ENCODE results near the gene PDLIM1. TPM values are rescaled to one million over a fixed set of nuclear protein-coding genes. Genes with fewer than 3 reads are reported as not detected.

PDLIM1 gene
- total RNA-seq, 1 experiment from 2014 or later, result 183 TPM

- BruUV-seq (replicated peaks), result no TSS peak
- in situ Hi-C loops (cut with HindIII; ENCODE audit: low pct_unique_long_range_greater_than_20kb, low sequenced_read_pairs) (no loop called here), intact Hi-C loops (cut with micrococcal nuclease; ENCODE audit: unreplicated experiment) (no loop called here)
- no peak for TF ChIP-seq TCF7L2 (IDR thresholded peaks at IDR 0.05; ENCODE audit: low read depth, low read length)
- TF ChIP-seq SIN3A (IDR thresholded peaks at IDR 0.05; ENCODE audit: borderline replicate concordance, insufficient read depth, low read depth, low read length), result no peak
- no peak for TF ChIP-seq CTCF (IDR thresholded peaks at IDR 0.05)
- H3K4me3 ChIP-seq (ENCODE audit: low read depth in 2 of 2, low read length in 2 of 2), result no peak overlapping the region
- ChIA-PET CTCF (interaction anchor here (0.7 kb wide), 1 partner anchor 30 kb away, joined by 7 read pairs; no protein-coding TSS in a partner anchor), POLR2A (no interaction called here)
- H3K36me3 ChIP-seq (ENCODE audit: control insufficient read depth, insufficient read depth, low read length), result peaks cover 5% of the 10 kb centered on the region; the same call in 1 of the 2 replicates
- no peaks in the 10 kb centered on the region for H3K27me3 ChIP-seq (ENCODE audit: control insufficient read depth, insufficient read depth, low read length)
- ATAC-seq (peak; percentile 40), DNase-seq (ENCODE audit: low read depth, low spot score) (no peak)
- H3K4me1 ChIP-seq (ENCODE audit: control insufficient read depth, insufficient read depth, low read length), result peaks cover 33% of the 10 kb centered on the region
- no peaks in the 10 kb centered on the region for H3K9me3 ChIP-seq (ENCODE audit: control insufficient read depth, insufficient read depth, low read depth, low read length)
- peak overlapping the region; percentile 79 for H3K27ac ChIP-seq (ENCODE audit: low read length)
Measured at GRCh38 chr10:95235676-95236067, 55.1 kb downstream of the PDLIM1 start.

GRCh38 chr10:95234951-95235350 lies 55.9 kb downstream of the PDLIM1 start:
- H3K9me3 ChIP-seq (ENCODE audit: control insufficient read depth, insufficient read depth, low read depth, low read length), result no peaks in the 10 kb centered on the region; the same call in 1 of the 2 replicates
- in situ Hi-C loops (cut with HindIII; ENCODE audit: low pct_unique_long_range_greater_than_20kb, low sequenced_read_pairs), result no loop called here
- peak overlapping the region; percentile 54 for H3K27ac ChIP-seq (ENCODE audit: low read length)
- BruUV-seq (replicated peaks), result no TSS peak
- peaks cover 37% of the 10 kb centered on the region for H3K4me1 ChIP-seq (ENCODE audit: control insufficient read depth, insufficient read depth, low read length)
- ATAC-seq (no peak), DNase-seq (ENCODE audit: low read depth, low spot score) (no peak)
- intact Hi-C loops (cut with micrococcal nuclease; ENCODE audit: unreplicated experiment), result no loop called here
- peaks cover 5% of the 10 kb centered on the region; the same call in 1 of the 2 replicates for H3K36me3 ChIP-seq (ENCODE audit: control insufficient read depth, insufficient read depth, low read length)
- no peaks in the 10 kb centered on the region for H3K27me3 ChIP-seq (ENCODE audit: control insufficient read depth, insufficient read depth, low read length)
- CTCF ChIA-PET, result interaction anchor here (0.7 kb wide), 1 partner anchor 29 kb away, joined by 7 read pairs; no protein-coding TSS in a partner anchor
- H3K4me3 ChIP-seq (ENCODE audit: low read depth in 2 of 2, low read length in 2 of 2), result no peak overlapping the region
- TF ChIP-seq TCF7L2 (IDR thresholded peaks at IDR 0.05; ENCODE audit: low read depth, low read length) (no peak), POLR2AphosphoS5 (IDR thresholded peaks at IDR 0.05; ENCODE audit: low read depth, low read length) (no peak), SIN3A (IDR thresholded peaks at IDR 0.05; ENCODE audit: borderline replicate concordance, insufficient read depth, low read depth, low read length) (no peak), CTCF (IDR thresholded peaks at IDR 0.05) (no peak)
- TF ChIP-seq, protein P1, sequence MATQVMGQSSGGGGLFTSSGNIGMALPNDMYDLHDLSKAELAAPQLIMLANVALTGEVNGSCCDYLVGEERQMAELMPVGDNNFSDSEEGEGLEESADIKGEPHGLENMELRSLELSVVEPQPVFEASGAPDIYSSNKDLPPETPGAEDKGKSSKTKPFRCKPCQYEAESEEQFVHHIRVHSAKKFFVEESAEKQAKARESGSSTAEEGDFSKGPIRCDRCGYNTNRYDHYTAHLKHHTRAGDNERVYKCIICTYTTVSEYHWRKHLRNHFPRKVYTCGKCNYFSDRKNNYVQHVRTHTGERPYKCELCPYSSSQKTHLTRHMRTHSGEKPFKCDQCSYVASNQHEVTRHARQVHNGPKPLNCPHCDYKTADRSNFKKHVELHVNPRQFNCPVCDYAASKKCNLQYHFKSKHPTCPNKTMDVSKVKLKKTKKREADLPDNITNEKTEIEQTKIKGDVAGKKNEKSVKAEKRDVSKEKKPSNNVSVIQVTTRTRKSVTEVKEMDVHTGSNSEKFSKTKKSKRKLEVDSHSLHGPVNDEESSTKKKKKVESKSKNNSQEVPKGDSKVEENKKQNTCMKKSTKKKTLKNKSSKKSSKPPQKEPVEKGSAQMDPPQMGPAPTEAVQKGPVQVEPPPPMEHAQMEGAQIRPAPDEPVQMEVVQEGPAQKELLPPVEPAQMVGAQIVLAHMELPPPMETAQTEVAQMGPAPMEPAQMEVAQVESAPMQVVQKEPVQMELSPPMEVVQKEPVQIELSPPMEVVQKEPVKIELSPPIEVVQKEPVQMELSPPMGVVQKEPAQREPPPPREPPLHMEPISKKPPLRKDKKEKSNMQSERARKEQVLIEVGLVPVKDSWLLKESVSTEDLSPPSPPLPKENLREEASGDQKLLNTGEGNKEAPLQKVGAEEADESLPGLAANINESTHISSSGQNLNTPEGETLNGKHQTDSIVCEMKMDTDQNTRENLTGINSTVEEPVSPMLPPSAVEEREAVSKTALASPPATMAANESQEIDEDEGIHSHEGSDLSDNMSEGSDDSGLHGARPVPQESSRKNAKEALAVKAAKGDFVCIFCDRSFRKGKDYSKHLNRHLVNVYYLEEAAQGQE (IDR thresholded peaks at IDR 0.05; ENCODE audit: insufficient read depth in 1 of 2, low read depth in 2 of 2, low read length in 1 of 2), result no peak
- POLR2A ChIA-PET, result interaction anchor here (0.6 to 0.7 kb wide), 2 partner anchors 14 to 260 kb away, joined by 4 to 7 read pairs; no protein-coding TSS in a partner anchor

Data from Panc1 (cell line).